Testis (tissue), 3 donors: ENCODE results near the gene CD27. TPM values are rescaled to one million over a fixed set of nuclear protein-coding genes. Genes with fewer than 3 reads are reported as not detected.
"Not testable (repeated sequence)": the region's sequence is repeated elsewhere in the genome, so short reads cannot be mapped to it uniquely, and the experiment has no call there.

Experiments used
- DNase-seq: peaks from one replicate; pipeline ENCODE4 v3.0.0-alpha.2; 2019
- H3K27ac ChIP-seq, 2 donors: fragments of 200-600 bp; sonication (generic); one replicate each; pipeline ENCODE4 v1.5.1; 2019
- H3K27me3 ChIP-seq: fragments of 200-600 bp; sonication (generic); one replicate; pipeline ENCODE4 v1.5.1; 2019
- H3K36me3 ChIP-seq: fragments of 200-600 bp; sonication (generic); one replicate; pipeline ENCODE4 v1.5.1; 2017; ENCODE audit warnings: low read depth; ENCODE audit errors: missing control alignments
- H3K4me1 ChIP-seq: fragments of 200-600 bp; sonication (generic); one replicate; pipeline ENCODE4 v1.5.1; 2019
- H3K4me3 ChIP-seq, 2 donors: fragments of 200-600 bp; sonication (generic); one replicate each; pipeline ENCODE4 v1.5.1; 2017 to 2019
- H3K9me3 ChIP-seq: fragments of 200-600 bp; sonication (generic); one replicate; pipeline ENCODE4 v1.5.1; 2017
- CTCF ChIP-seq, 3 experiments: fragments of 450-650 bp in 2 of 3; fragments of 200-600 bp in 1 of 3; sonication (generic) in 1 of 3; IDR thresholded peaks; one replicate each; pipeline ENCODE4 v1.5.1; 2016 to 2019; ENCODE audit warnings: antibody characterized with exemption in 3 of 3, mild to moderate bottlenecking in 2 of 3, moderate library complexity in 1 of 3
- POLR2A ChIP-seq: fragments of 450-650 bp; IDR thresholded peaks from one replicate; pipeline ENCODE4 v1.6.1; 2017; ENCODE audit warnings: antibody characterized with exemption, mild to moderate bottlenecking, moderate library complexity
- WGBS, 2 donors: methylation state at CpG; one replicate each; pipeline ENCODE4 v1.1.5; 2018; 5-methylcytosine and 5-hydroxymethylcytosine counted together
- intact Hi-C: fragments of 100-400 bp; cut with DNase I; formaldehyde crosslinking; loops from one replicate; pipeline ENCODE4 v1.15.1; 2023; ENCODE audit warnings: low total_unique reads
- polyA plus RNA-seq: library from polyadenylated mRNA; stranded (reverse); fragments of 350-450 nt; fragmentation: Illumina TruSeq; extraction: RNeasy Lipid Tissue Mini Kit (QIAGEN cat#74804); gene quantifications from one replicate; pipeline ENCODE4 v1.2.3, GENCODE V29; 2014; ENCODE audit warnings: low read depth, low replicate concordance; ENCODE audit not compliant: insufficient read depth
- total RNA-seq, 2 donors: library from RNA; depleted of rRNA; stranded (reverse); fragments of >200 nt; gene quantifications; one replicate each; pipeline ENCODE4 v1.2.3, GENCODE V29; 2016

The CD27 gene
- total and polyA plus RNA-seq, 3 donors from 2014 or later = 0.74 to 3.7 TPM; not detected in 1

- no peak for DNase-seq
- 89% methylated on average over 14 of the region's 14 CpGs for WGBS, 2 donors
- Histone ChIP-seq H3K9me3 (no peaks in the 10 kb centered on the region), H3K4me3 (no peak overlapping the region), H3K4me1 (peaks cover 9% of the 10 kb centered on the region), H3K27ac (no peak overlapping the region), H3K36me3 (no peaks in the 10 kb centered on the region), H3K27me3 (no peaks in the 10 kb centered on the region)
- intact Hi-C loops = no loop called here
- TF ChIP-seq CTCF (IDR thresholded peaks at IDR 0.05) = no peak
- no peak for TF ChIP-seq POLR2A
Measured at GRCh38 chr12:6426882-6427671, 17.7 kb upstream of the CD27 start.

GRCh38 chr12:6427796-6428195 is 17.0 kb upstream of the CD27 start:
- WGBS, 2 donors = 89 to 95% methylated on average over 10 of the region's 10 CpGs
- not testable (repeated sequence) for H3K27ac ChIP-seq

GRCh38 chr12:6428326-6428725 is 16.4 kb upstream of the CD27 start:
- no peak for TF ChIP-seq CTCF (IDR thresholded peaks at IDR 0.05)
- TF ChIP-seq POLR2A = no peak
- intact Hi-C loops = no loop called here
- Histone ChIP-seq H3K36me3 (no peaks in the 10 kb centered on the region), H3K4me3 (no peak overlapping the region), H3K27ac (no peak overlapping the region), H3K9me3 (no peaks in the 10 kb centered on the region), H3K27me3 (no peaks in the 10 kb centered on the region), H3K4me1 (peaks cover 9% of the 10 kb centered on the region)
- no peak for DNase-seq
- 84 to 92% methylated on average over 3 of the region's 3 CpGs for WGBS, 2 donors

More at GRCh38 chr12:6427796-6428195, 17.0 kb upstream of the CD27 start:
- H3K4me3 ChIP-seq, H3K4me1 ChIP-seq, H3K27me3 ChIP-seq, intact Hi-C loops, DNase-seq, H3K9me3 ChIP-seq, H3K36me3 ChIP-seq: not testable (repeated sequence)

- Histone ChIP-seq H3K36me3 (no peaks in the 10 kb centered on the region), H3K4me1 (peaks cover 4% of the 10 kb centered on the region), H3K27me3 (no peaks in the 10 kb centered on the region), H3K4me3 (no peak overlapping the region), H3K9me3 (no peaks in the 10 kb centered on the region), H3K27ac (peak overlapping the region; percentile 3 to 69)
- 26 to 32% methylated on average over 19 of the region's 19 CpGs for WGBS, 2 donors
- TF ChIP-seq CTCF (IDR thresholded peaks at IDR 0.05) = no peak
- no peak for TF ChIP-seq POLR2A
- intact Hi-C loops = no loop called here
- DNase-seq = peak; percentile 87
Measured at GRCh38 chr12:6430124-6430989, 14.4 kb upstream of the CD27 start.

- WGBS, 2 donors = 89 to 93% methylated on average over 5 of the region's 5 CpGs
- intact Hi-C loops = no loop called here
- Histone ChIP-seq H3K4me3 (no peak overlapping the region), H3K9me3 (no peaks in the 10 kb centered on the region), H3K27ac (no peak overlapping the region), H3K27me3 (no peaks in the 10 kb centered on the region), H3K4me1 (peaks cover 4% of the 10 kb centered on the region), H3K36me3 (no peaks in the 10 kb centered on the region)
- TF ChIP-seq POLR2A = no peak
- TF ChIP-seq CTCF (IDR thresholded peaks at IDR 0.05) = no peak
- no peak for DNase-seq
Measured at GRCh38 chr12:6432991-6433390, 11.8 kb upstream of the CD27 start.
